GM23338 (cell line): ENCODE measurements around the gene ABCA6. TPM values are rescaled to one million over a fixed set of nuclear protein-coding genes. Genes with fewer than 3 reads are reported as not detected.

Source experiments
- ATAC-seq: fragments of 200-7000 bp; cut with Tn5 transposase; 3 replicates; pipeline ENCODE4 v1.9.1; 2020
- DNase-seq: peaks from one replicate; pipeline ENCODE4 v3.0.0-alpha.2; 2015; ENCODE audit warnings: low spot score
- H2AFZ ChIP-seq: fragments of 200-600 bp; sonication (generic); 2 replicates; pipeline ENCODE4 v1.8.0; 2016; ENCODE audit warnings: antibody characterized with exemption, mild to moderate bottlenecking, moderate library complexity
- H3F3A ChIP-seq: fragments of 200-600 bp; sonication (generic); replicated peaks from 2 replicates; pipeline ENCODE4 v1.8.0; 2017; ENCODE audit warnings: antibody characterized with exemption, mixed run types, low read depth
- H3K27ac ChIP-seq: fragments of 200-600 bp; sonication (generic); 2 replicates; pipeline ENCODE4 v1.6.1; 2016; ENCODE audit warnings: low read depth
- H3K27me3 ChIP-seq: fragments of 200-600 bp; sonication (generic); 2 replicates; pipeline ENCODE4 v1.8.0; 2016; ENCODE audit warnings: mild to moderate bottlenecking, mixed run types, moderate library complexity; ENCODE audit not compliant: insufficient read depth
- H3K36me3 ChIP-seq: fragments of 200-600 bp; sonication (generic); 2 replicates; pipeline ENCODE4 v1.8.0; 2016; ENCODE audit warnings: mild to moderate bottlenecking; ENCODE audit not compliant: insufficient read depth
- H3K4me1 ChIP-seq: fragments of 200-600 bp; sonication (generic); 2 replicates; pipeline ENCODE4 v1.8.0; 2016; ENCODE audit warnings: mild to moderate bottlenecking, moderate library complexity; ENCODE audit not compliant: insufficient read depth
- H3K4me2 ChIP-seq: fragments of 200-600 bp; sonication (generic); 2 replicates; pipeline ENCODE4 v1.7.1; 2017; ENCODE audit warnings: mixed run types
- H3K4me3 ChIP-seq: fragments of 200-600 bp; sonication (generic); 2 replicates; pipeline ENCODE4 v1.6.1; 2016; ENCODE audit warnings: mixed run types
- H3K79me2 ChIP-seq: fragments of 200-600 bp; sonication (generic); replicated peaks from 2 replicates; pipeline ENCODE4 v1.8.0; 2017; ENCODE audit warnings: mild to moderate bottlenecking; ENCODE audit not compliant: insufficient read depth
- H3K9me2 ChIP-seq: fragments of 200-600 bp; sonication (generic); 2 replicates; pipeline ENCODE4 v1.8.0; 2017; ENCODE audit not compliant: insufficient read depth
- H4K20me1 ChIP-seq: fragments of 200-600 bp; sonication (generic); replicated peaks from 2 replicates; pipeline ENCODE4 v1.8.0; 2017; ENCODE audit warnings: mild to moderate bottlenecking; ENCODE audit not compliant: insufficient read depth
- H3K27ac Mint-ChIP-seq: 2 replicates; pipeline ENCODE4 v1.8.0; 2020; ENCODE audit warnings: inconsistent platforms, mild to moderate bottlenecking, moderate library complexity, mixed read lengths
- H3K27me3 Mint-ChIP-seq: 3 replicates; pipeline ENCODE4 v1.8.0; 2022; ENCODE audit warnings: low read depth, mild to moderate bottlenecking, moderate library complexity, mixed read lengths, inconsistent platforms; ENCODE audit not compliant: insufficient read depth, poor library complexity
- H3K36me3 Mint-ChIP-seq: 3 replicates; pipeline ENCODE4 v1.8.0; 2021; ENCODE audit warnings: low read depth, mild to moderate bottlenecking, inconsistent platforms, moderate library complexity, mixed read lengths
- H3K4me1 Mint-ChIP-seq: 3 replicates; pipeline ENCODE4 v1.8.0; 2020; ENCODE audit warnings: mild to moderate bottlenecking, inconsistent platforms, mixed read lengths
- H3K4me3 Mint-ChIP-seq: 3 replicates; pipeline ENCODE4 v1.8.0; 2021; ENCODE audit warnings: moderate library complexity, mild to moderate bottlenecking, inconsistent platforms, mixed read lengths
- H3K9me3 Mint-ChIP-seq: 3 replicates; pipeline ENCODE4 v1.8.0; 2020; ENCODE audit warnings: moderate library complexity, mild to moderate bottlenecking, inconsistent platforms, mixed read lengths
- CREB1 ChIP-seq: fragments of 250-450 bp; sonication (Bioruptor Pico); IDR thresholded peaks from 2 replicates; pipeline ENCODE4 v1.5.0; 2020; ENCODE audit warnings: low read depth, mild to moderate bottlenecking, moderate library complexity
- CTCF ChIP-seq, 2 experiments: fragments of 200-600 bp in 1 of 2; sonication (generic) in 1 of 2; conservative IDR thresholded peaks; 2 replicates each; pipeline versions ENCODE4 v1.5.1 to v1.6.1; 2016 to 2017; ENCODE audit warnings: antibody characterized with exemption in 2 of 2, low read depth in 2 of 2, mild to moderate bottlenecking in 2 of 2, moderate library complexity in 1 of 2
- ETS1 ChIP-seq: IDR thresholded peaks from 2 replicates; pipeline ENCODE4 v1.6.1; 2016; ENCODE audit warnings: antibody characterized with exemption
- EZH2 ChIP-seq: fragments of 200-600 bp; sonication (generic); IDR thresholded peaks from one replicate; pipeline ENCODE4 v1.8.0; 2017; ENCODE audit warnings: antibody characterized with exemption, mild to moderate bottlenecking, low read depth; ENCODE audit not compliant: unreplicated experiment
- EZH2phosphoT487 ChIP-seq: fragments of 200-600 bp; sonication (generic); IDR thresholded peaks from one replicate; pipeline ENCODE4 v1.8.1; 2018; ENCODE audit warnings: antibody characterized with exemption; ENCODE audit not compliant: unreplicated experiment
- JUNB ChIP-seq: IDR thresholded peaks from one replicate; pipeline ENCODE4 v1.6.1; 2016; ENCODE audit warnings: antibody characterized with exemption; ENCODE audit not compliant: unreplicated experiment
- NANOG ChIP-seq: IDR thresholded peaks from 2 replicates; pipeline ENCODE4 v1.6.1; 2016; ENCODE audit warnings: antibody characterized with exemption, borderline replicate concordance
- POLR2AphosphoS5 ChIP-seq: IDR thresholded peaks from 2 replicates; pipeline ENCODE4 v1.6.1; 2016; ENCODE audit warnings: antibody characterized with exemption, low read depth
- REST ChIP-seq: IDR thresholded peaks from one replicate; pipeline ENCODE4 v1.6.1; 2018; ENCODE audit warnings: antibody characterized with exemption; ENCODE audit not compliant: unreplicated experiment
- STAT1 ChIP-seq: IDR thresholded peaks from one replicate; pipeline ENCODE4 v1.6.1; 2016; ENCODE audit warnings: antibody characterized with exemption; ENCODE audit not compliant: unreplicated experiment
- ZNF114 ChIP-seq: fragments of 250-450 bp; sonication (Bioruptor Pico); IDR thresholded peaks from 2 replicates; pipeline ENCODE4 v1.5.0; 2020; ENCODE audit warnings: mild to moderate bottlenecking, moderate library complexity
- ZNF331 ChIP-seq: fragments of 250-450 bp; sonication (Bioruptor Pico); IDR thresholded peaks from 2 replicates; pipeline ENCODE4 v1.5.0; 2020; ENCODE audit warnings: low read depth, mild to moderate bottlenecking, moderate library complexity
- polyA plus RNA-seq: library from polyadenylated mRNA; unstranded; fragments of >200 nt; fragmentation: Nextera tagmentation; extraction: Ambion mirVana; gene quantifications from 2 replicates; pipeline ENCODE4 v1.2.1, GENCODE V29; 2016
- total RNA-seq: library from RNA; depleted of rRNA; stranded (reverse); fragments of >200 nt; shearing (Covaris generic); gene quantifications from 2 replicates; pipeline ENCODE4 v1.2.3, GENCODE V29; 2014
- TF ChIP-seq, protein P1 (sequence below): fragments of 250-450 bp; sonication (Bioruptor Pico); IDR thresholded peaks from 2 replicates; pipeline ENCODE4 v1.5.0; 2020; ENCODE audit warnings: mild to moderate bottlenecking, moderate library complexity

The ABCA6 gene
- total and polyA plus RNA-seq, 2 experiments from 2014 or later: not detected

DNA sequence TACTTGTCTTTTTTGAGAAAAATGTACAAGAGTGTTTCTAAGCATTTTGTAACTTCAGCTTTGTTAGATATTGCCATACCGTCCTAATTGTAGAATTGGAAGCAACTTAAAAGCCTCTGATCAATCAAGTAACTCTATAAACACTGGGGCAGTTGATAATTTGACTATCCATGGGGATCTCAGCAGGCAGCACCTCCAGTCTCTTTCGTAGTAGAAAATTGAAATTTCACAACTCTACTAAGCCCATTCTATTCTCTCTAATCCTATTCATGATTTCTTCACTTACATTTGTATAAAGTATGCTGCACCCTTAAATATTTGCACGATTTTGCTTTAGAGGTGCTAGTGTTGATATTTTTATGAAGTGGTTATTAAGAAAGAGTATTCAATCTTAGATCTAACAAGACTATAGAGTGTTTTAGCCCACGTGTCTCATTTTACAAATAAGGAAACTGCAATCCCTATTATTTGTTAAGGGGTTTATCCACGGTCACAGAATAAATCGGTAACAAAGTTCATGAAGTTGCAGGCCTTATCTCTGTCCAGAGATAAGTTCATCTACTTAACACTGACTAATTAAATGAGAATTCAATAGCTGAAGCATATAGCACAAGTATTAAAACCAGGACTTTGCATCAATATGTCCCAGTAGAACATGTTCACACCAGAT, 10.9 kb downstream of the ABCA6 start:
- DNase-seq (no peak), ATAC-seq (no peak)
- Histone ChIP-seq H3K36me3 (no peaks in the 10 kb centered on the region), H3K27ac (no peak overlapping the region), H3K4me1 (no peaks in the 10 kb centered on the region), H3K4me2 (no peak overlapping the region), H3K27me3 (no peaks in the 10 kb centered on the region), H3K9me2 (no peaks in the 10 kb centered on the region), H2AFZ (no peak overlapping the region), H3F3A (no peaks in the 10 kb centered on the region), H3K4me3 (no peak overlapping the region), H4K20me1 (no peaks in the 10 kb centered on the region), H3K79me2 (no peaks in the 10 kb centered on the region)
- no peak overlapping the region for H3K27ac Mint-ChIP-seq
- H3K9me3 Mint-ChIP-seq: no peaks in the 10 kb centered on the region
- H3K4me1 Mint-ChIP-seq: peaks cover 6% of the 10 kb centered on the region; the same call in 2 of the 3 replicates
- TF ChIP-seq ZNF114 (no peak), CTCF (conservative IDR thresholded peaks at IDR 0.05; ENCODE audit: low read depth in 2 of 2) (no peak), ZNF331 (no peak), STAT1 (no peak), EZH2 (no peak), POLR2AphosphoS5 (no peak), EZH2phosphoT487 (no peak), REST (no peak), JUNB (no peak), CREB1 (no peak), NANOG (no peak), ETS1 (no peak)
- TF ChIP-seq, protein P1, sequence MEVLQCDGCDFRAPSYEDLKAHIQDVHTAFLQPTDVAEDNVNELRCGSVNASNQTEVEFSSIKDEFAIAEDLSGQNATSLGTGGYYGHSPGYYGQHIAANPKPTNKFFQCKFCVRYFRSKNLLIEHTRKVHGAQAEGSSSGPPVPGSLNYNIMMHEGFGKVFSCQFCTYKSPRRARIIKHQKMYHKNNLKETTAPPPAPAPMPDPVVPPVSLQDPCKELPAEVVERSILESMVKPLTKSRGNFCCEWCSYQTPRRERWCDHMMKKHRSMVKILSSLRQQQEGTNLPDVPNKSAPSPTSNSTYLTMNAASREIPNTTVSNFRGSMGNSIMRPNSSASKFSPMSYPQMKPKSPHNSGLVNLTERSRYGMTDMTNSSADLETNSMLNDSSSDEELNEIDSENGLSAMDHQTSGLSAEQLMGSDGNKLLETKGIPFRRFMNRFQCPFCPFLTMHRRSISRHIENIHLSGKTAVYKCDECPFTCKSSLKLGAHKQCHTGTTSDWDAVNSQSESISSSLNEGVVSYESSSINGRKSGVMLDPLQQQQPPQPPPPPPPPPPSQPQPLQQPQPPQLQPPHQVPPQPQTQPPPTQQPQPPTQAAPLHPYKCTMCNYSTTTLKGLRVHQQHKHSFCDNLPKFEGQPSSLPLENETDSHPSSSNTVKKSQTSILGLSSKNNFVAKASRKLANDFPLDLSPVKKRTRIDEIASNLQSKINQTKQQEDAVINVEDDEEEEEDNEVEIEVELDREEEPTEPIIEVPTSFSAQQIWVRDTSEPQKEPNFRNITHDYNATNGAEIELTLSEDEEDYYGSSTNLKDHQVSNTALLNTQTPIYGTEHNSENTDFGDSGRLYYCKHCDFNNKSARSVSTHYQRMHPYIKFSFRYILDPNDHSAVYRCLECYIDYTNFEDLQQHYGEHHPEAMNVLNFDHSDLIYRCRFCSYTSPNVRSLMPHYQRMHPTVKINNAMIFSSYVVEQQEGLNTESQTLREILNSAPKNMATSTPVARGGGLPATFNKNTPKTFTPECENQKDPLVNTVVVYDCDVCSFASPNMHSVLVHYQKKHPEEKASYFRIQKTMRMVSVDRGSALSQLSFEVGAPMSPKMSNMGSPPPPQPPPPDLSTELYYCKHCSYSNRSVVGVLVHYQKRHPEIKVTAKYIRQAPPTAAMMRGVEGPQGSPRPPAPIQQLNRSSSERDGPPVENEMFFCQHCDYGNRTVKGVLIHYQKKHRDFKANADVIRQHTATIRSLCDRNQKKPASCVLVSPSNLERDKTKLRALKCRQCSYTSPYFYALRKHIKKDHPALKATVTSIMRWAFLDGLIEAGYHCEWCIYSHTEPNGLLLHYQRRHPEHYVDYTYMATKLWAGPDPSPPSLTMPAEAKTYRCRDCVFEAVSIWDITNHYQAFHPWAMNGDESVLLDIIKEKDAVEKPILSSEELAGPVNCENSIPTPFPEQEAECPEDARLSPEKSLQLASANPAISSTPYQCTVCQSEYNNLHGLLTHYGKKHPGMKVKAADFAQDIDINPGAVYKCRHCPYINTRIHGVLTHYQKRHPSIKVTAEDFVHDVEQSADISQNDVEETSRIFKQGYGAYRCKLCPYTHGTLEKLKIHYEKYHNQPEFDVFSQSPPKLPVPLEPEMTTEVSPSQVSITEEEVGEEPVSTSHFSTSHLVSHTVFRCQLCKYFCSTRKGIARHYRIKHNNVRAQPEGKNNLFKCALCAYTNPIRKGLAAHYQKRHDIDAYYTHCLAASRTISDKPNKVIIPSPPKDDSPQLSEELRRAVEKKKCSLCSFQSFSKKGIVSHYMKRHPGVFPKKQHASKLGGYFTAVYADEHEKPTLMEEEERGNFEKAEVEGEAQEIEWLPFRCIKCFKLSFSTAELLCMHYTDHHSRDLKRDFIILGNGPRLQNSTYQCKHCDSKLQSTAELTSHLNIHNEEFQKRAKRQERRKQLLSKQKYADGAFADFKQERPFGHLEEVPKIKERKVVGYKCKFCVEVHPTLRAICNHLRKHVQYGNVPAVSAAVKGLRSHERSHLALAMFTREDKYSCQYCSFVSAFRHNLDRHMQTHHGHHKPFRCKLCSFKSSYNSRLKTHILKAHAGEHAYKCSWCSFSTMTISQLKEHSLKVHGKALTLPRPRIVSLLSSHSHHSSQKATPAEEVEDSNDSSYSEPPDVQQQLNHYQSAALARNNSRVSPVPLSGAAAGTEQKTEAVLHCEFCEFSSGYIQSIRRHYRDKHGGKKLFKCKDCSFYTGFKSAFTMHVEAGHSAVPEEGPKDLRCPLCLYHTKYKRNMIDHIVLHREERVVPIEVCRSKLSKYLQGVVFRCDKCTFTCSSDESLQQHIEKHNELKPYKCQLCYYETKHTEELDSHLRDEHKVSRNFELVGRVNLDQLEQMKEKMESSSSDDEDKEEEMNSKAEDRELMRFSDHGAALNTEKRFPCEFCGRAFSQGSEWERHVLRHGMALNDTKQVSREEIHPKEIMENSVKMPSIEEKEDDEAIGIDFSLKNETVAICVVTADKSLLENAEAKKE (CRISPR knock-in tag): no peak
- no peaks in the 10 kb centered on the region for H3K36me3 Mint-ChIP-seq
- H3K4me3 Mint-ChIP-seq: no peak overlapping the region
- H3K27me3 Mint-ChIP-seq: no peaks in the 10 kb centered on the region
